GM13976 (cell line): Measurements from ENCODE around the gene SLIT3.
"Not testable (repeated sequence)": the region's sequence is repeated elsewhere in the genome, so short reads cannot be mapped to it uniquely, and the experiment has no call there.

Experiments used
- DNase-seq: peaks from one replicate; pipeline ENCODE4 v3.0.0; 2012; ENCODE audit warnings: low spot score
- CTCF ChIP-seq: IDR thresholded peaks from 2 replicates; pipeline ENCODE4 v1.5.1; 2012; ENCODE audit warnings: borderline replicate concordance, mild to moderate bottlenecking; ENCODE audit not compliant: insufficient read depth; ENCODE audit errors: extremely low read depth, missing control alignments, control extremely low read depth
- in situ Hi-C: fragments of 300-500 bp; cut with MboI; formaldehyde crosslinking; loops from one replicate; pipeline ENCODE4 v1.12.0; 2022; ENCODE audit warnings: low sequenced_read_pairs, mixed read lengths, inconsistent platforms; ENCODE audit not compliant: unreplicated experiment

Gene SLIT3

GRCh38 chr5:168642019-168642418, 658.9 kb downstream of the SLIT3 start:
- TF ChIP-seq CTCF: no peak
- in situ Hi-C loops: no loop called here
- DNase-seq: no peak

DNA sequence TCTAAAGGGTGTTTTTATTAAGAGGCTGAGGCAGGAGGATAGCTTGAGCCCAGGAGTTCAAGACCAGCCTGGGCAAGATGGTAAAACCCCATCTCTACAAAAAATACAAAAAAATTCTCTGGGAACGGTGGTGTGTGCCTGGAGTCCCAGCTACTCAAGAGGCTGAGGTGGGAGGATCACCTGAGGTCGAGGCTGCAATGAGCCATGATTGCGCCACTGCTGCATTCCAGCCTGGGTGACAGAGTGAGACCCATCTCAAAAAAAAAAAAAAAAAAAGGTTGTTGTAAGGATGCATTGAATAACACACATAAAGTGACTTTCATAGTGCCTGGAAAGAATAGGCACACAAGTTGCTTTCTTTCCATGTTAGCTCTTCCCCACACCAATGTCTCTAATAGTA, 662.1 kb downstream of the SLIT3 start:
- in situ Hi-C loops, DNase-seq: not testable (repeated sequence)

- DNase-seq: no peak
- in situ Hi-C loops: no loop called here
- TF ChIP-seq CTCF: no peak
Observed at GRCh38 chr5:168637793-168638192, 663.1 kb downstream of the SLIT3 start.

DNA sequence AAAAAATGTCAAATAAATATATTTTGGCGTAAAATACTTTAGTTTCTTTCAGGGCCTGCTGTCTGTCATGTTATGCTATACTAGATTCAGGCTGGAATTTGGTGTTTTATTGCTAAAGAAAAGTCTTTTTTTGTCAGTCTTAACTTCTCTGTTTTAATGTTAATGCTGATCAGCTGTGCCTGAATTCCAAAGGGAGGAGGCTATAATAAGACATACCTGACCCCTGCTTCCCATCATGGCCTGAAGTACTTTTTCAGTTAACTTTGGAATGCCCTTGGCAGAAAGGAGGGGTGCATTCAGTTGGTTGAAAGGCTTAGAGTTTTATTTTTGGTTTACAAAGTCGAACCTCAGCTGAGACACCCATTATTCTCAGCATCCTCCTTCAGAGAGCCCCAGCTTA, 663.7 kb downstream of the SLIT3 start:
- no peak for TF ChIP-seq CTCF
- in situ Hi-C loops: no loop called here
- no peak for DNase-seq

DNA sequence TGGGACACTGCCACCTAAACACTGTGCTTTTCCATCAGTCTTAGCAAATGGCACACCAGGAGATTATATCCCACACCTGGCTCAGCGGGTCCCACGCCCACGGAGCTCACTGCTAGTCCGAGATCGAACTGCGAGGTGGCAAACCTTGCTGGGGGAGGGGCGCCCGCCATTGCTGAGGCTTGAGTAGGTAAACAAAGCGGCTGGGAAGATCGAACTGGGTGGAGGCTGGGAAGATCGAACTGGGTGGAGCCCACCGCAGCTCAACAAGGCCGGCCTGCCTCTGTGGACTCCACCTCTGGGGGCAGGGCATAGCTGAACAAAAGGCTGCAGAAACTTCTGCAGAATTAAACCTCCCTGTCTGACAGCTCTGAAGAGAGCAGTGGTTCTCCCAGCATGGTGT, 670.0 kb downstream of the SLIT3 start:
- in situ Hi-C loops, DNase-seq: not testable (repeated sequence)

DNA sequence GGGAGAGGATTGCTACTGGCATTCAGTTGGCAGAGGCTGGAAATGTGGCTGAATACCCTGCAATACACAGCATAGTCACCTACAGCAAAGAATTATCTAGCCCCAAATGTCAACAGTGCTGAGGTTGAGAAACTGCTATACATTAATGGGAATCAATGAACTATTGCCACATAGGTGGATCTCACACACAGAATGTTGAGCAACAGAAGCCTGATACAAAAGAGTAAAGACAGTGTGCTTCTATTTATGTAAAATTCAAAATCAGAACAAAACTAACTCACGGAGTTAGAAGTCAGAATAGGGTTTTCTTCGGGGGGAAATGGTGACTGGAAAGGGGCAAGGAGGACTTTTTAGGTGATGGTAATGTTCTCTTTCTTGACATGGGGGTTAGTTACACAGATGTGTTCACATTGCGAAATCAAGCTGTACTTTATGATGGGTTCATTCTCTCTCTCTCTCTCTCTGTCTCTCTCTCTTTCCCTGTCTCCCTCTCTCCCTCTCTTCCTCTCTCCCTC, 676.0 kb downstream of the SLIT3 start:
- no peak for DNase-seq

GRCh38 chr5:168620807-168621206, 680.1 kb downstream of the SLIT3 start:
- DNase-seq: no peak
- in situ Hi-C loops: no loop called here
- no peak for TF ChIP-seq CTCF

More for the DNA sequence above, 676.0 kb downstream of the SLIT3 start:
- no peak for TF ChIP-seq CTCF
- in situ Hi-C loops: no loop called here

- no peak for DNase-seq
- in situ Hi-C loops: no loop called here
- no peak for TF ChIP-seq CTCF
Observed at GRCh38 chr5:168614661-168615060, 686.3 kb downstream of the SLIT3 start.
